Ishikawa (cell line): Measurements from ENCODE around the gene PSMD11.

Source experiments
- CEBPB ChIP-seq: IDR thresholded peaks from 2 replicates; pipeline ENCODE4 v1.6.1; 2012
- CREB1 ChIP-seq: IDR thresholded peaks from 2 replicates; pipeline ENCODE4 v1.6.1; 2012; ENCODE audit warnings: low read depth
- EP300 ChIP-seq: IDR thresholded peaks from 2 replicates; pipeline ENCODE4 v1.6.1; 2012; ENCODE audit warnings: borderline replicate concordance
- FOXM1 ChIP-seq: IDR thresholded peaks from 2 replicates; pipeline ENCODE4 v1.6.1; 2012; ENCODE audit warnings: low read depth, borderline replicate concordance
- MAX ChIP-seq: IDR thresholded peaks from 2 replicates; pipeline ENCODE4 v1.6.1; 2012
- NFIC ChIP-seq: IDR thresholded peaks from 2 replicates; pipeline ENCODE4 v1.6.1; 2012
- RAD21 ChIP-seq: IDR thresholded peaks from 2 replicates; pipeline ENCODE4 v1.6.1; 2012; ENCODE audit warnings: low read depth
- REST ChIP-seq: IDR thresholded peaks from 2 replicates; pipeline ENCODE4 v1.6.1; 2012; ENCODE audit warnings: low read depth, mild to moderate bottlenecking
- TAF1 ChIP-seq: IDR thresholded peaks from 2 replicates; pipeline ENCODE4 v1.6.1; 2012; ENCODE audit warnings: low read depth, mild to moderate bottlenecking
- TEAD4 ChIP-seq: IDR thresholded peaks from 2 replicates; pipeline ENCODE4 v1.6.1; 2012
- USF1 ChIP-seq: IDR thresholded peaks from 2 replicates; pipeline ENCODE4 v1.6.1; 2012
- YY1 ChIP-seq: IDR thresholded peaks from 2 replicates; pipeline ENCODE4 v1.6.1; 2012; ENCODE audit warnings: low read depth
- ZBTB7A ChIP-seq: IDR thresholded peaks from 2 replicates; pipeline ENCODE4 v1.6.1; 2012; ENCODE audit warnings: low read depth

PSMD11 gene

DNA sequence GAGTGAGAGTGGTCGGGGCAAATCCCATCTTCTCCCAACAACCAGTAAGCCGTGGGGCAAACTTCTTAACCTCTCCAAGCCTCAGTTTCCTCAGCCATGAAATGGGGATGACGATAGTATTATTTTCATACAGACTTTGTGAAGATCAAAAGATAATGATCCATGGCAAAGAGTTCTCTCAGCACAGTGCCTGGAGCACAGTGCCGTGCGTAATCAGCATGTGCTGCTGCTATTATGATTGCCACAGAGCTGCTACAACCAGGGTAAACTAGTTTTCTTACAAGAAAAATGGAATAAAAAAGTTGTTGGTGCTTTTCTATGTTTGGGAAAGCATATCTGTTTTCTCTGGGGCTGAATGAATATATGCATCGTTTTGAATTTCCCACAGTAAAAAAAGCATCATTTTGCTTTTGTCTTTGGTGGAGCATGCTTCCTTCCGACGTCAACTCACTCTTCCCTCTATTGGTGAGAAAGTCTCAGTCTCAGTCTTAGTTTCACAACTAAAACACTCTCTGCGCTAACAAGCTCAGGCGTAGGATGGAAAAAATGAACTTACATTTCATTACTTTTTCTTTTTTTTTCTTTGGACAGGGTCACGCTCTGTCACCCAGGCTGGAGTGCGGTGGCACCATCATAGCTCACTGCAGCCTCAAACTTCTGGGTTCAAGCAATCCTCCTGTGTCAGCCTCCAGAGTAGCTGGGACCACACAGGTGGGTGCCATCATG, 79.7 kb downstream of the PSMD11 start:
- TF ChIP-seq EP300 (no peak), YY1 (no peak), TAF1 (no peak), ZBTB7A (no peak), USF1 (no peak), RAD21 (no peak), CREB1 (no peak), NFIC (no peak), CEBPB (no peak), FOXM1 (no peak), TEAD4 (no peak), MAX (no peak)

DNA sequence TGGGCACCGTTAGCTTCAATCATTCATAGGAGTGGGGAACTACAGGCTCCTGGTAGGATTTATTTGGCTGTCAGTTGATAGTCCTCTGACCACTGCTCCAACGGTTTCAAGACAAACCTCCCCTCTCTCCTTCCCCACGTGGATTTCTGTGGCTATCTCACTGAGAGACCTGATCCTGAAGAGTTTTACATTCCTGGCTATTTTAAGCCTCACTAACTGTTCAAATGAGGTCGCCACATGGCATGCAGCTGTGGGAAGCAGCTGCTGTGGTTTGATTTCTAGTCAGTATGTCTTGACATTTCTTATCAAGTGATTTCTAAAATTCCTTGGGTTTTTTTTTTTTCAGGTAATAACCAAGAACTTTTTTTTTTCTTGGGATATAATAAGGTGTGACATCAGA, 80.8 kb downstream of the PSMD11 start:
- TF ChIP-seq ZBTB7A = no peak
- TF ChIP-seq EP300 = no peak
- TF ChIP-seq CEBPB = no peak

- no peak for TF ChIP-seq YY1
- no peak for TF ChIP-seq ZBTB7A
- TF ChIP-seq TEAD4 = no peak
- TF ChIP-seq FOXM1 = no peak
- no peak for TF ChIP-seq EP300
- TF ChIP-seq TAF1 = no peak
- TF ChIP-seq CEBPB = no peak
Observed at GRCh38 chr17:32527146-32527545, 82.8 kb downstream of the PSMD11 start.

DNA sequence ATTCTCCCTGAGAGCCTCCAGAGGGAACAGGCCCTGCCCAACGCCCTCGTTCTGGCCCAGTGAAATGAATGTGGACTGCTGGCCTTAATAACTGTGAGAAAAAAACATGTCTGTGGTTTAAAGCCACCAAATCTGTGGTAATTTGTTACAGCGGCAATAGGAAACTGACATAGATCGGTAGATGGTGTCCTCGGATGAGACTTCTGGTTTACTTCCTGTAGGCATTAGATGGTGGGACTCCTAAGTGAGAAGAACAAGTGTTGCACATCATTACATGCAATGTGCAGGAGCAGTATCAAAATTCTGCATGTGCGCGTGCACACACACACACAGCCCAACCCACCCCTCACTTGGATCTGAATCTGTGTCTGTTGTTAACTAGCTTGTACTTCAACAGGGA, 84.5 kb downstream of the PSMD11 start:
- TF ChIP-seq RAD21 (no peak), ZBTB7A (no peak), REST (no peak), TEAD4 (no peak), CEBPB (no peak), TAF1 (no peak), MAX (no peak), FOXM1 (no peak)

DNA sequence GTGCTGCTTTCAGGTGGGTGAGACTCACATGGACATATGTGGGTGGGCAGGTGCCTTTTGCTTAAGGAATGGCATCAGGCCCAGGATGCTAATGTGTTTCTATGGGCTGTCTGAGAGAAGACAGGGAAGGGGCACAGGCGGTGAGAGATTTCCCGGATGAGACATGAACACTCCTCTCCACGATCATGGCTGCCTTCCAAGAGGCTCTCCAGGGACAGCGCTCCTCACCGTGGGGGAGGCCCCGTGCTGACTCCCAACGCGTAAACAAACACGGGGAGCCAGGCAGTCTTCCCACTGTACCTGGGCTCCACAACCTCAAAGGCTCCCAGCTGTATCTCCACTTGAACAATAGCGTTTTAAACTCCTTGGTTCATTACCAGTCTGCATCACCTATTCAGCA, 85.3 kb downstream of the PSMD11 start:
- TF ChIP-seq RAD21 (no peak), ZBTB7A (no peak), TEAD4 (no peak), EP300 (no peak), YY1 (no peak), CREB1 (no peak)
